HepG2 (cell line): ENCODE measurements around the gene IER2. TPM values are rescaled to one million over a fixed set of nuclear protein-coding genes. Genes with fewer than 3 reads are reported as not detected.

ENCODE experiments used
- ATF1 ChIP-seq: IDR thresholded peaks from 2 replicates; pipeline ENCODE4 v1.6.1; 2016; ENCODE audit warnings: mild to moderate bottlenecking, control low read depth
- BCL3 ChIP-seq: sonication (generic); formaldehyde crosslinking; IDR thresholded peaks from 2 replicates; pipeline ENCODE4 v1.5.1; 2020; ENCODE audit warnings: mild to moderate bottlenecking, missing genetic modification reagents, moderate library complexity
- BHLHE40 ChIP-seq: IDR thresholded peaks from 2 replicates; pipeline ENCODE4 v1.6.1; 2011; ENCODE audit warnings: low read length, improper control_type of control experiment
- E2F5 ChIP-seq: sonication (generic); formaldehyde crosslinking; conservative IDR thresholded peaks from 2 replicates; pipeline ENCODE4 v1.4.0; 2020; ENCODE audit warnings: missing genetic modification reagents
- KDM3A ChIP-seq: IDR thresholded peaks from 2 replicates; pipeline ENCODE4 v1.6.1; 2018; ENCODE audit warnings: low read depth, missing compliant biosample characterization
- MBNL3 ChIP-seq: fragments of 250-450 bp; sonication (Bioruptor Pico); conservative IDR thresholded peaks from 2 replicates; pipeline ENCODE4 v1.8.0; 2022; ENCODE audit warnings: mild to moderate bottlenecking, inconsistent platforms
- MXD1 ChIP-seq: sonication (generic); formaldehyde crosslinking; IDR thresholded peaks from 2 replicates; pipeline ENCODE4 v1.4.0; 2020; ENCODE audit warnings: mild to moderate bottlenecking, missing genetic modification reagents
- PRPF4 ChIP-seq: fragments of 200-400 bp; formaldehyde crosslinking; IDR thresholded peaks from 2 replicates; pipeline ENCODE4 v1.6.1; 2016; ENCODE audit warnings: low read length, low read depth; ENCODE audit not compliant: poor library complexity, severe bottlenecking
- RBFOX2 ChIP-seq: fragments of 200-400 bp; formaldehyde crosslinking; IDR thresholded peaks from 2 replicates; pipeline ENCODE4 v1.6.1; 2017; ENCODE audit warnings: low read depth, mild to moderate bottlenecking, low read length
- ZNF44 ChIP-seq: sonication (generic); formaldehyde crosslinking; IDR thresholded peaks from 2 replicates; pipeline ENCODE4 v1.5.1; 2020; ENCODE audit warnings: mild to moderate bottlenecking, missing genetic modification reagents
- ZNF550 ChIP-seq: sonication (generic); formaldehyde crosslinking; IDR thresholded peaks from 2 replicates; pipeline ENCODE4 v1.4.0; 2020; ENCODE audit warnings: mild to moderate bottlenecking, missing genetic modification reagents, borderline replicate concordance
- ZNF670 ChIP-seq: sonication (generic); formaldehyde crosslinking; IDR thresholded peaks from 2 replicates; pipeline ENCODE4 v1.8.0; 2022; ENCODE audit warnings: mild to moderate bottlenecking, missing genetic modification reagents, borderline replicate concordance
- polyA plus RNA-seq, 8 experiments: library from polyadenylated mRNA; depleted of rRNA in 3 of 8; stranded (reverse) in 7 of 8; unstranded in 1 of 8; fragments of >200 nt; fragmentation: Illumina TruSeq in 4 of 8; extraction: Trizol in 4 of 8; gene quantifications; 2 replicates each; pipeline versions ENCODE4 v1.2.1 to v1.2.3, GENCODE V29; 2011 to 2016; ENCODE audit warnings: low read depth in 4 of 8, missing spikeins in 1 of 8, mixed read lengths in 1 of 8; ENCODE audit not compliant: insufficient read depth in 1 of 8
- total RNA-seq, 5 experiments: library from RNA; depleted of rRNA; stranded (reverse); fragments of >200 nt; fragmentation: Illumina TruSeq; extraction: Trizol; gene quantifications; 2 replicates each; pipeline ENCODE4 v1.2.3, GENCODE V29; 2016; ENCODE audit warnings: low read depth in 1 of 5
- TF ChIP-seq, protein P1 (sequence below): sonication (generic); formaldehyde crosslinking; IDR thresholded peaks from 2 replicates; pipeline ENCODE4 v1.5.0; 2020; ENCODE audit warnings: mild to moderate bottlenecking, missing genetic modification reagents
- TF ChIP-seq, protein P2 (sequence below): IDR thresholded peaks from 2 replicates; pipeline ENCODE4 v1.6.1; 2016

IER2 gene
- total and polyA plus RNA-seq, 2 of the 13 experiments (the other 11 are each of a cell fraction or from before 2014, with no cell fraction given) = 10.1 to 14.3 TPM

GRCh38 chr19:13116282-13117175, 33.7 kb upstream of the IER2 start, which contains the start of gene TRMT1 (continued):
- TF ChIP-seq E2F5 (CRISPR knock-in tag) = 0 out of 2 replicates have a peak, but pooled peaks have one; percentile 22
- TF ChIP-seq ATF1 = 0 out of 2 replicates have a peak, but pooled peaks have one; percentile 33
- TF ChIP-seq MBNL3 = no peak
- peak; percentile 84; the same call in 1 of the 2 replicates for TF ChIP-seq ZNF550 (CRISPR knock-in tag)
- TF ChIP-seq, protein P1, sequence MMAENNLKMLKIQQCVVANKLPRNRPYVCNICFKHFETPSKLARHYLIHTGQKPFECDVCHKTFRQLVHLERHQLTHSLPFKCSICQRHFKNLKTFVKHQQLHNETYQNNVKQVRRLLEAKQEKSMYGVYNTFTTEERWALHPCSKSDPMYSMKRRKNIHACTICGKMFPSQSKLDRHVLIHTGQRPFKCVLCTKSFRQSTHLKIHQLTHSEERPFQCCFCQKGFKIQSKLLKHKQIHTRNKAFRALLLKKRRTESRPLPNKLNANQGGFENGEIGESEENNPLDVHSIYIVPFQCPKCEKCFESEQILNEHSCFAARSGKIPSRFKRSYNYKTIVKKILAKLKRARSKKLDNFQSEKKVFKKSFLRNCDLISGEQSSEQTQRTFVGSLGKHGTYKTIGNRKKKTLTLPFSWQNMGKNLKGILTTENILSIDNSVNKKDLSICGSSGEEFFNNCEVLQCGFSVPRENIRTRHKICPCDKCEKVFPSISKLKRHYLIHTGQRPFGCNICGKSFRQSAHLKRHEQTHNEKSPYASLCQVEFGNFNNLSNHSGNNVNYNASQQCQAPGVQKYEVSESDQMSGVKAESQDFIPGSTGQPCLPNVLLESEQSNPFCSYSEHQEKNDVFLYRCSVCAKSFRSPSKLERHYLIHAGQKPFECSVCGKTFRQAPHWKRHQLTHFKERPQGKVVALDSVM (CRISPR knock-in tag) = 0 out of 2 replicates have a peak, but pooled peaks have one; percentile 22
- TF ChIP-seq KDM3A = 0 out of 2 replicates have a peak, but pooled peaks have one; percentile 54
- peak; percentile 99; the same call in 1 of the 2 replicates for TF ChIP-seq MXD1 (CRISPR knock-in tag)
- TF ChIP-seq BCL3 = peak; percentile 62; the same call in 1 of the 2 replicates
- TF ChIP-seq BHLHE40 = peak; percentile 16; the same call in 1 of the 2 replicates
- TF ChIP-seq ZNF670 (CRISPR knock-in tag) = peak; percentile 95; the same call in 1 of the 2 replicates
- TF ChIP-seq RBFOX2 = peak; percentile 53
- TF ChIP-seq, protein P2, sequence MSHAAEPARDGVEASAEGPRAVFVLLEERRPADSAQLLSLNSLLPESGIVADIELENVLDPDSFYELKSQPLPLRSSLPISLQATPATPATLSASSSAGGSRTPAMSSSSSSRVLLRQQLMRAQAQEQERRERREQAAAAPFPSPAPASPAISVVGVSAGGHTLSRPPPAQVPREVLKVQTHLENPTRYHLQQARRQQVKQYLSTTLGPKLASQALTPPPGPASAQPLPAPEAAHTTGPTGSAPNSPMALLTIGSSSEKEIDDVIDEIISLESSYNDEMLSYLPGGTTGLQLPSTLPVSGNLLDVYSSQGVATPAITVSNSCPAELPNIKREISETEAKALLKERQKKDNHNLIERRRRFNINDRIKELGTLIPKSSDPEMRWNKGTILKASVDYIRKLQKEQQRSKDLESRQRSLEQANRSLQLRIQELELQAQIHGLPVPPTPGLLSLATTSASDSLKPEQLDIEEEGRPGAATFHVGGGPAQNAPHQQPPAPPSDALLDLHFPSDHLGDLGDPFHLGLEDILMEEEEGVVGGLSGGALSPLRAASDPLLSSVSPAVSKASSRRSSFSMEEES (CRISPR knock-in tag) = peak; percentile 75; the same call in 1 of the 2 replicates
- 0 out of 2 replicates have a peak, but pooled peaks have one; percentile 46 for TF ChIP-seq ZNF44 (CRISPR knock-in tag)
- TF ChIP-seq PRPF4 = no peak
